ENCODE measurements around the gene ZFHX3.

The ZFHX3 gene

GRCh38 chr16:73040136-73040535, 7.8 kb downstream of the ZFHX3 start:
- DNase-seq (ENCODE audit: low read depth), result no peak

- DNase-seq (ENCODE audit: low read depth), result no peak
Measured at GRCh38 chr16:73037845-73038570, 9.9 kb downstream of the ZFHX3 start.

- DNase-seq (ENCODE audit: low read depth), result no peak
Measured at GRCh38 chr16:73037331-73037745, 10.6 kb downstream of the ZFHX3 start.

GRCh38 chr16:73036074-73036826, 11.7 kb downstream of the ZFHX3 start:
- DNase-seq (ENCODE audit: low read depth), result no peak

GRCh38 chr16:73034374-73034773, 13.6 kb downstream of the ZFHX3 start:
- no peak for DNase-seq (ENCODE audit: low read depth)

GRCh38 chr16:73033271-73033998, 14.5 kb downstream of the ZFHX3 start:
- DNase-seq (ENCODE audit: low read depth), result no peak

- no peak for DNase-seq (ENCODE audit: low read depth)
Measured at GRCh38 chr16:73032541-73033270, 15.2 kb downstream of the ZFHX3 start.

GRCh38 chr16:73031984-73032383, 15.9 kb downstream of the ZFHX3 start:
- no peak for DNase-seq (ENCODE audit: low read depth)

GRCh38 chr16:73031155-73031866, 16.6 kb downstream of the ZFHX3 start:
- DNase-seq (ENCODE audit: low read depth), result peak; percentile 84

- no peak for DNase-seq (ENCODE audit: low read depth)
Measured at GRCh38 chr16:73028721-73029361, 19.1 kb downstream of the ZFHX3 start.

GRCh38 chr16:73028263-73028662, 19.7 kb downstream of the ZFHX3 start:
- no peak for DNase-seq (ENCODE audit: low read depth)

- no peak for DNase-seq (ENCODE audit: low read depth)
Measured at GRCh38 chr16:73027685-73028111, 20.2 kb downstream of the ZFHX3 start.

GRCh38 chr16:73026754-73027684, 20.9 kb downstream of the ZFHX3 start:
- DNase-seq (ENCODE audit: low read depth), result no peak

- DNase-seq (ENCODE audit: low read depth), result no peak
Measured at GRCh38 chr16:73025856-73026210, 22.1 kb downstream of the ZFHX3 start.

GRCh38 chr16:73025151-73025855, 22.6 kb downstream of the ZFHX3 start:
- no peak for DNase-seq (ENCODE audit: low read depth)

GRCh38 chr16:73024571-73025105, 23.3 kb downstream of the ZFHX3 start:
- DNase-seq (ENCODE audit: low read depth), result no peak

- no peak for DNase-seq (ENCODE audit: low read depth)
Measured at GRCh38 chr16:73023752-73024570, 24.0 kb downstream of the ZFHX3 start.

- DNase-seq (ENCODE audit: low read depth), result no peak
Measured at GRCh38 chr16:73023320-73023719, 24.6 kb downstream of the ZFHX3 start.

All from GM04504 (cell line).